ENCODE measurements around the gene KRTAP10-11. TPM values are rescaled to one million over a fixed set of nuclear protein-coding genes. Genes with fewer than 3 reads are reported as not detected.
"Not testable (repeated sequence)": the region's sequence is repeated elsewhere in the genome, so short reads cannot be mapped to it uniquely, and the experiment has no call there.

Gene KRTAP10-11
- total RNA-seq, 2 experiments from 2014 or later = not detected

- TF ChIP-seq CTCF (conservative IDR thresholded peaks at IDR 0.05; ENCODE audit: low read length) = no peak
- no peak for TF ChIP-seq EZH2phosphoT487 (IDR thresholded peaks at IDR 0.05; ENCODE audit: borderline replicate concordance, low read depth, low read length)
- Histone ChIP-seq H3K79me2 (ENCODE audit: insufficient read depth, low read depth, low read length) (no peaks in the 10 kb centered on the region), H3K4me3 (ENCODE audit: low read depth, low read length, poor library complexity, severe bottlenecking) (no peak within 1 kb of the TSS), H3K9me2 (ENCODE audit: insufficient read depth, low read length) (no peaks in the 10 kb centered on the region), H3K27ac (ENCODE audit: low read depth, low read length, poor library complexity, severe bottlenecking) (no peak within 1 kb of the TSS), H4K20me1 (ENCODE audit: insufficient read depth, low read length) (no peaks in the 10 kb centered on the region), H3K9me3 (ENCODE audit: low read length) (peaks cover 13% of the 10 kb centered on the region), H2AFZ (ENCODE audit: low read length) (no peak within 1 kb of the TSS), H3K4me2 (ENCODE audit: low read length) (no peak within 1 kb of the TSS), H3K4me1 (ENCODE audit: insufficient read depth, low read length, poor library complexity, severe bottlenecking) (no peaks in the 10 kb centered on the region), H3K36me3 (ENCODE audit: insufficient read depth, low read length) (no peaks in the 10 kb centered on the region)
- CTCF ChIA-PET (ENCODE audit: unreplicated experiment) = interaction anchor here (0.7 kb wide), 1 partner anchor 24 kb away, joined by 4 read pairs; no protein-coding TSS in a partner anchor
- no TSS peak for BruUV-seq (replicated peaks)
- POLR2A ChIA-PET = no interaction called here
- intact Hi-C loops (cut with micrococcal nuclease; ENCODE audit: unreplicated experiment) = no loop called here
- no peak for DNase-seq (ENCODE audit: low spot score)
Observed at GRCh38 chr21:44626673-44627143, 19.5 kb upstream of the KRTAP10-11 start, which contains the start of gene KRTAP10-9. TSS of gene KRTAP10-9 (plus strand) at chr21:44627093. CDS start at chr21:44627172, 79 bp downstream.

- H3K9me2 ChIP-seq (ENCODE audit: insufficient read depth, low read length); BruUV-seq (replicated peaks); H3K4me3 ChIP-seq (ENCODE audit: low read depth, low read length, poor library complexity, severe bottlenecking); H3K36me3 ChIP-seq (ENCODE audit: insufficient read depth, low read length); H3K79me2 ChIP-seq (ENCODE audit: insufficient read depth, low read depth, low read length); H3K4me2 ChIP-seq (ENCODE audit: low read length); DNase-seq (ENCODE audit: low spot score); H4K20me1 ChIP-seq (ENCODE audit: insufficient read depth, low read length); H3K4me1 ChIP-seq (ENCODE audit: insufficient read depth, low read length, poor library complexity, severe bottlenecking); H3K27ac ChIP-seq (ENCODE audit: low read depth, low read length, poor library complexity, severe bottlenecking); H2AFZ ChIP-seq (ENCODE audit: low read length); intact Hi-C loops (cut with micrococcal nuclease; ENCODE audit: unreplicated experiment); POLR2A ChIA-PET: not testable (repeated sequence)
- peaks cover 13% of the 10 kb centered on the region for H3K9me3 ChIP-seq (ENCODE audit: low read length)
- CTCF ChIA-PET (ENCODE audit: unreplicated experiment) = interaction anchor here (0.6 to 0.7 kb wide), 2 partner anchors 25 to 125 kb away, joined by 3 to 4 read pairs; no protein-coding TSS in a partner anchor
Observed at GRCh38 chr21:44627181-44627822, 18.9 kb upstream of the KRTAP10-11 start.

DNA sequence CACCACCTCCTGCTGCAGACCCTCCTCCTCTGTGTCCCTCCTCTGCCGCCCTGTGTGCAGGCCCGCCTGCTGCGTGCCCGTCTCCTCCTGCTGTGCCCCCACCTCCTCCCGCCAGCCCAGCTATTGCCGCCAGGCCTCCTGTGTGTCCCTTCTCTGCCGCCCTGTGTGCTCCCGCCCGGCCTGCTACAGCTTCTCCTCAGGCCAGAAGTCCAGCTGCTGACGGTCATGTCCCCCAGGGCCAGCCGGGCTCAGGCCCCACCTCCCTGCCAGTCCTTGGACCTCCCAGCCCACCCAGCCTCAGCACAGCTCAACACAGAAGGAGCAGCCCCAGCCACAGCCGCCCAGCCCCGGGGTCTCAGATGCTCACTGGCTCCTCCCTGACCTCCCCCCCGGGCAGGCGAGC lies 18.4 kb upstream of the KRTAP10-11 start:
- H2AFZ ChIP-seq (ENCODE audit: low read length); POLR2A ChIA-PET; H3K9me2 ChIP-seq (ENCODE audit: insufficient read depth, low read length); DNase-seq (ENCODE audit: low spot score); BruUV-seq (replicated peaks); H3K27ac ChIP-seq (ENCODE audit: low read depth, low read length, poor library complexity, severe bottlenecking); intact Hi-C loops (cut with micrococcal nuclease; ENCODE audit: unreplicated experiment); H3K4me3 ChIP-seq (ENCODE audit: low read depth, low read length, poor library complexity, severe bottlenecking); H3K4me2 ChIP-seq (ENCODE audit: low read length); H4K20me1 ChIP-seq (ENCODE audit: insufficient read depth, low read length); H3K4me1 ChIP-seq (ENCODE audit: insufficient read depth, low read length, poor library complexity, severe bottlenecking); H3K36me3 ChIP-seq (ENCODE audit: insufficient read depth, low read length); H3K79me2 ChIP-seq (ENCODE audit: insufficient read depth, low read depth, low read length): not testable (repeated sequence)
- CTCF ChIA-PET (ENCODE audit: unreplicated experiment) = interaction anchor here (0.6 kb wide), 1 partner anchor 125 kb away, joined by 3 read pairs; no protein-coding TSS in a partner anchor
- peaks cover 13% of the 10 kb centered on the region for H3K9me3 ChIP-seq (ENCODE audit: low read length)
